ENCODE data around the gene TOGARAM2.

Gene TOGARAM2

GRCh38 chr2:28950941-28951630 is 30.0 kb upstream of the TOGARAM2 start:
- no peak overlapping the region for H3K9ac ChIP-seq (ENCODE audit: insufficient read length, low read depth)
- no peak for DNase-seq (ENCODE audit: low read depth, low spot score)
- H3K9me3 ChIP-seq (ENCODE audit: insufficient read depth, low read length) = peaks cover 25% of the 10 kb centered on the region
- TF ChIP-seq YY1 (IDR thresholded peaks at IDR 0.05; ENCODE audit: insufficient read depth, insufficient read length) = no peak
- no peak for TF ChIP-seq SUZ12 (IDR thresholded peaks at IDR 0.05; ENCODE audit: extremely low read depth, insufficient read depth, insufficient read length)
- no peak for TF ChIP-seq ZNF274 (IDR thresholded peaks at IDR 0.05; ENCODE audit: low read depth, low read length)
- peaks cover 33% of the 10 kb centered on the region for H3K36me3 ChIP-seq (ENCODE audit: insufficient read depth, insufficient read length, low read length)
- no peak overlapping the region for H3K4me3 ChIP-seq (ENCODE audit: insufficient read length, low read depth)
- H3K4me1 ChIP-seq (ENCODE audit: insufficient read depth, insufficient read length) = peaks cover 3% of the 10 kb centered on the region
- no peaks in the 10 kb centered on the region for H3K27me3 ChIP-seq (ENCODE audit: insufficient read depth, insufficient read length)

- no peak overlapping the region for H3K9ac ChIP-seq (ENCODE audit: insufficient read length, low read depth)
These were observed 28.9 kb upstream of the TOGARAM2 start for GRCh38 chr2:28951910-28952835.

GRCh38 chr2:28952836-28953211 is 28.3 kb upstream of the TOGARAM2 start:
- H3K9ac ChIP-seq (ENCODE audit: insufficient read length, low read depth) = no peak overlapping the region
- TF ChIP-seq ZNF274 (IDR thresholded peaks at IDR 0.05; ENCODE audit: low read depth, low read length) (no peak), SUZ12 (IDR thresholded peaks at IDR 0.05; ENCODE audit: extremely low read depth, insufficient read depth, insufficient read length) (no peak)
- peaks cover 3% of the 10 kb centered on the region for H3K4me1 ChIP-seq (ENCODE audit: insufficient read depth, insufficient read length)
- no peak for DNase-seq (ENCODE audit: low read depth, low spot score)
- peaks cover 15% of the 10 kb centered on the region for H3K9me3 ChIP-seq (ENCODE audit: insufficient read depth, low read length)
- peaks cover 18% of the 10 kb centered on the region for H3K36me3 ChIP-seq (ENCODE audit: insufficient read depth, insufficient read length, low read length)
- no peak overlapping the region for H3K4me3 ChIP-seq (ENCODE audit: insufficient read length, low read depth)
- no peaks in the 10 kb centered on the region for H3K27me3 ChIP-seq (ENCODE audit: insufficient read depth, insufficient read length)

More at GRCh38 chr2:28951910-28952835, 28.9 kb upstream of the TOGARAM2 start:
- H3K27me3 ChIP-seq (ENCODE audit: insufficient read depth, insufficient read length) = no peaks in the 10 kb centered on the region
- peaks cover 23% of the 10 kb centered on the region for H3K36me3 ChIP-seq (ENCODE audit: insufficient read depth, insufficient read length, low read length)
- no peak for TF ChIP-seq SUZ12 (IDR thresholded peaks at IDR 0.05; ENCODE audit: extremely low read depth, insufficient read depth, insufficient read length)
- H3K4me1 ChIP-seq (ENCODE audit: insufficient read depth, insufficient read length) = peaks cover 3% of the 10 kb centered on the region
- peaks cover 19% of the 10 kb centered on the region for H3K9me3 ChIP-seq (ENCODE audit: insufficient read depth, low read length)
- DNase-seq (ENCODE audit: low read depth, low spot score) = no peak
- no peak overlapping the region for H3K4me3 ChIP-seq (ENCODE audit: insufficient read length, low read depth)

GRCh38 chr2:28955467-28955866 is 25.6 kb upstream of the TOGARAM2 start:
- Histone ChIP-seq H3K36me3 (ENCODE audit: insufficient read depth, insufficient read length, low read length) (no peaks in the 10 kb centered on the region), H3K4me1 (ENCODE audit: insufficient read depth, insufficient read length) (peaks cover 3% of the 10 kb centered on the region), H3K9me3 (ENCODE audit: insufficient read depth, low read length) (no peaks in the 10 kb centered on the region), H3K27me3 (ENCODE audit: insufficient read depth, insufficient read length) (no peaks in the 10 kb centered on the region), H3K4me3 (ENCODE audit: insufficient read length, low read depth) (no peak overlapping the region), H3K9ac (ENCODE audit: insufficient read length, low read depth) (no peak overlapping the region)
- no peak for DNase-seq (ENCODE audit: low read depth, low spot score)
- TF ChIP-seq SUZ12 (IDR thresholded peaks at IDR 0.05; ENCODE audit: extremely low read depth, insufficient read depth, insufficient read length) = no peak
- TF ChIP-seq YY1 (IDR thresholded peaks at IDR 0.05; ENCODE audit: insufficient read depth, insufficient read length) = no peak
- TF ChIP-seq ZNF274 (IDR thresholded peaks at IDR 0.05; ENCODE audit: low read depth, low read length) = no peak

GRCh38 chr2:28956415-28956826 is 24.7 kb upstream of the TOGARAM2 start:
- Histone ChIP-seq H3K9ac (ENCODE audit: insufficient read length, low read depth) (peak overlapping the region; percentile 36), H3K4me3 (ENCODE audit: insufficient read length, low read depth) (peak overlapping the region; percentile 36), H3K9me3 (ENCODE audit: insufficient read depth, low read length) (no peaks in the 10 kb centered on the region), H3K4me1 (ENCODE audit: insufficient read depth, insufficient read length) (peaks cover 3% of the 10 kb centered on the region), H3K27me3 (ENCODE audit: insufficient read depth, insufficient read length) (no peaks in the 10 kb centered on the region), H3K36me3 (ENCODE audit: insufficient read depth, insufficient read length, low read length) (no peaks in the 10 kb centered on the region)
- TF ChIP-seq YY1 (IDR thresholded peaks at IDR 0.05; ENCODE audit: insufficient read depth, insufficient read length) = no peak
- no peak for TF ChIP-seq SUZ12 (IDR thresholded peaks at IDR 0.05; ENCODE audit: extremely low read depth, insufficient read depth, insufficient read length)
- no peak for TF ChIP-seq ZNF274 (IDR thresholded peaks at IDR 0.05; ENCODE audit: low read depth, low read length)
- DNase-seq (ENCODE audit: low read depth, low spot score) = peak; percentile 82

- H3K4me3 ChIP-seq (ENCODE audit: insufficient read length, low read depth) = peak overlapping the region; percentile 36
- no peaks in the 10 kb centered on the region for H3K27me3 ChIP-seq (ENCODE audit: insufficient read depth, insufficient read length)
- H3K4me1 ChIP-seq (ENCODE audit: insufficient read depth, insufficient read length) = peaks cover 3% of the 10 kb centered on the region
- H3K9me3 ChIP-seq (ENCODE audit: insufficient read depth, low read length) = no peaks in the 10 kb centered on the region
- no peaks in the 10 kb centered on the region for H3K36me3 ChIP-seq (ENCODE audit: insufficient read depth, insufficient read length, low read length)
- TF ChIP-seq SUZ12 (IDR thresholded peaks at IDR 0.05; ENCODE audit: extremely low read depth, insufficient read depth, insufficient read length) = no peak
- no peak for TF ChIP-seq ZNF274 (IDR thresholded peaks at IDR 0.05; ENCODE audit: low read depth, low read length)
- no peak for TF ChIP-seq YY1 (IDR thresholded peaks at IDR 0.05; ENCODE audit: insufficient read depth, insufficient read length)
- peak overlapping the region; percentile 36 for H3K9ac ChIP-seq (ENCODE audit: insufficient read length, low read depth)
- no peak for DNase-seq (ENCODE audit: low read depth, low spot score)
These were observed 24.2 kb upstream of the TOGARAM2 start for GRCh38 chr2:28956890-28957289.

GRCh38 chr2:28958689-28959088 is 22.4 kb upstream of the TOGARAM2 start:
- H3K27me3 ChIP-seq (ENCODE audit: insufficient read depth, insufficient read length) = no peaks in the 10 kb centered on the region
- no peak overlapping the region for H3K4me3 ChIP-seq (ENCODE audit: insufficient read length, low read depth)
- H3K9me3 ChIP-seq (ENCODE audit: insufficient read depth, low read length) = no peaks in the 10 kb centered on the region
- TF ChIP-seq ZNF274 (IDR thresholded peaks at IDR 0.05; ENCODE audit: low read depth, low read length) (no peak), YY1 (IDR thresholded peaks at IDR 0.05; ENCODE audit: insufficient read depth, insufficient read length) (no peak), SUZ12 (IDR thresholded peaks at IDR 0.05; ENCODE audit: extremely low read depth, insufficient read depth, insufficient read length) (no peak)
- no peaks in the 10 kb centered on the region for H3K36me3 ChIP-seq (ENCODE audit: insufficient read depth, insufficient read length, low read length)
- peaks cover 3% of the 10 kb centered on the region for H3K4me1 ChIP-seq (ENCODE audit: insufficient read depth, insufficient read length)
- no peak overlapping the region for H3K9ac ChIP-seq (ENCODE audit: insufficient read length, low read depth)
- DNase-seq (ENCODE audit: low read depth, low spot score) = no peak
